CD4-positive, alpha-beta memory T cell (primary cell): Measurements from ENCODE around the gene PLEKHA6. TPM values are rescaled to one million over a fixed set of nuclear protein-coding genes. Genes with fewer than 3 reads are reported as not detected.

Source experiments
- CTCF ChIA-PET: fragments of 350-600 bp; sonication (Branson Sonifier 250); formaldehyde crosslinking; loops from one replicate; lab custom pipeline; 2021; ENCODE audit warnings: inconsistent platforms; ENCODE audit not compliant: partially characterized antibody; lab: Charles Lee
- POLR2A ChIA-PET: fragments of 350-600 bp; sonication (Branson Sonifier 250); formaldehyde crosslinking; loops from one replicate; lab custom pipeline; 2021; ENCODE audit not compliant: partially characterized antibody; lab: Charles Lee
- DNase-seq, 5 donors: peaks; one replicate each; pipeline versions ENCODE4 v3.0.0 to v3.0.0-alpha.2; 2020 to 2022; ENCODE audit warnings: mixed read lengths in 1 of 5
- H3K27ac ChIP-seq: one replicate; pipeline ENCODE4 v1.7.0; 2013; ENCODE audit warnings: low read depth, low read length
- H3K27me3 ChIP-seq: 2 replicates; pipeline ENCODE4 v1.7.0; 2013; ENCODE audit warnings: mild to moderate bottlenecking, low read length, moderate library complexity; ENCODE audit not compliant: insufficient read depth
- H3K36me3 ChIP-seq: 2 replicates; pipeline ENCODE4 v1.7.0; 2013; ENCODE audit warnings: mild to moderate bottlenecking, low read length, moderate library complexity; ENCODE audit not compliant: insufficient read depth
- H3K4me1 ChIP-seq: 2 replicates; pipeline ENCODE4 v1.7.0; 2013; ENCODE audit warnings: mild to moderate bottlenecking, low read length, moderate library complexity; ENCODE audit not compliant: insufficient read depth
- H3K4me3 ChIP-seq, 2 donors: one replicate each; pipeline ENCODE4 v1.7.0; 2013; ENCODE audit warnings: low read length in 2 of 2, mild to moderate bottlenecking in 1 of 2
- H3K9me3 ChIP-seq, 2 donors: one replicate each; pipeline ENCODE4 v1.7.0; 2013; ENCODE audit warnings: low read length in 2 of 2, control low read depth in 1 of 2; ENCODE audit not compliant: control insufficient read depth in 1 of 2
- H3K27ac Mint-ChIP-seq, 7 donors: one replicate each; pipeline ENCODE4 v1.8.0; 2020 to 2021; ENCODE audit warnings: mixed read lengths in 7 of 7, mild to moderate bottlenecking in 6 of 7, inconsistent platforms in 3 of 7, moderate library complexity in 3 of 7
- H3K27me3 Mint-ChIP-seq, 2 donors: one replicate each; pipeline ENCODE4 v1.8.0; 2020 to 2021; ENCODE audit warnings: mixed read lengths in 2 of 2
- H3K36me3 Mint-ChIP-seq, 2 donors: one replicate each; pipeline ENCODE4 v1.8.0; 2020 to 2021; ENCODE audit warnings: mixed read lengths in 2 of 2, inconsistent platforms in 1 of 2, mild to moderate bottlenecking in 1 of 2
- H3K4me1 Mint-ChIP-seq, 4 donors: one replicate each; pipeline ENCODE4 v1.8.0; 2020 to 2021; ENCODE audit warnings: mixed read lengths in 4 of 4, mild to moderate bottlenecking in 1 of 4
- H3K4me3 Mint-ChIP-seq, 8 donors: one replicate each; pipeline ENCODE4 v1.8.0; 2020 to 2021; ENCODE audit warnings: mixed read lengths in 8 of 8, mild to moderate bottlenecking in 7 of 8, moderate library complexity in 6 of 8, inconsistent platforms in 3 of 8
- H3K9me3 Mint-ChIP-seq, 8 donors: one replicate each; pipeline ENCODE4 v1.8.0; 2020 to 2021; ENCODE audit warnings: mixed read lengths in 8 of 8, mild to moderate bottlenecking in 5 of 8, inconsistent platforms in 3 of 8, moderate library complexity in 1 of 8
- intact Hi-C: fragments of 100-400 bp; cut with micrococcal nuclease; formaldehyde crosslinking; loops from one replicate; pipeline ENCODE4 v1.15.1; 2023
- polyA plus RNA-seq, 2 donors: library from polyadenylated mRNA; unstranded; fragments of 300-500 nt; fragmentation: Illumina TruSeq; gene quantifications; one replicate each; pipeline ENCODE4 v1.2.3, GENCODE V29; 2021
- total RNA-seq, 2 experiments: library from RNA; stranded (reverse); gene quantifications; one replicate each; pipeline ENCODE4 v1.2.3, GENCODE V29; 2021

PLEKHA6 gene
- total and polyA plus RNA-seq, 4 experiments from 2014 or later, result 0.15 to 0.89 (median 0.52) TPM; not detected in 1

GRCh38 chr1:204263254-204263910, 96.3 kb downstream of the PLEKHA6 start:
- no peak for DNase-seq
- CTCF ChIA-PET, result interaction anchor here (1.3 kb wide), 1 partner anchor 9 kb away, joined by 3 read pairs; no protein-coding TSS in a partner anchor
- Mint-ChIP-seq H3K4me3 (no peak overlapping the region), H3K27me3 (peaks cover 0 to 4% of the 10 kb centered on the region in 2 donors), H3K9me3 (no peaks in the 10 kb centered on the region), H3K4me1 (no peaks in the 10 kb centered on the region), H3K27ac (peak overlapping the region in 2 of 7 donors; percentile 38 to 41), H3K36me3 (no peaks in the 10 kb centered on the region)
- no peak overlapping the region for H3K4me3 ChIP-seq
- H3K4me1 ChIP-seq, result no peaks in the 10 kb centered on the region
- no peaks in the 10 kb centered on the region for H3K9me3 ChIP-seq
- POLR2A ChIA-PET, result no interaction called here
- peaks cover 6% of the 10 kb centered on the region for H3K27me3 ChIP-seq
- intact Hi-C loops, result no loop called here
- no peaks in the 10 kb centered on the region for H3K36me3 ChIP-seq
- no peak overlapping the region for H3K27ac ChIP-seq

GRCh38 chr1:204262506-204263253, 97.0 kb downstream of the PLEKHA6 start:
- intact Hi-C loops, result no loop called here
- CTCF ChIA-PET, result interaction anchor here (1.3 kb wide), 1 partner anchor 8 kb away, joined by 3 read pairs; no protein-coding TSS in a partner anchor

GRCh38 chr1:204261746-204262505, 97.8 kb downstream of the PLEKHA6 start:
- Histone ChIP-seq H3K27ac (no peak overlapping the region), H3K9me3 (no peaks in the 10 kb centered on the region), H3K4me1 (no peaks in the 10 kb centered on the region), H3K36me3 (no peaks in the 10 kb centered on the region), H3K4me3 (no peak overlapping the region), H3K27me3 (peaks cover 1% of the 10 kb centered on the region)
- Mint-ChIP-seq H3K36me3 (no peaks in the 10 kb centered on the region), H3K4me3 (no peak overlapping the region), H3K27me3 (no peaks in the 10 kb centered on the region), H3K9me3 (no peaks in the 10 kb centered on the region), H3K4me1 (no peaks in the 10 kb centered on the region), H3K27ac (no peak overlapping the region)
- ChIA-PET CTCF (interaction anchor here (0.7 to 1.0 kb wide), 2 partner anchors 55 to 101 kb away, joined by 4 read pairs; no protein-coding TSS in a partner anchor), POLR2A (no interaction called here)
- no peak for DNase-seq
- intact Hi-C loops, result no loop called here

More at GRCh38 chr1:204262506-204263253, 97.0 kb downstream of the PLEKHA6 start:
- no peak overlapping the region for H3K4me3 Mint-ChIP-seq
- H3K4me1 Mint-ChIP-seq, result no peaks in the 10 kb centered on the region
- Histone ChIP-seq H3K36me3 (no peaks in the 10 kb centered on the region), H3K4me1 (no peaks in the 10 kb centered on the region), H3K4me3 (no peak overlapping the region), H3K27me3 (peaks cover 6% of the 10 kb centered on the region), H3K27ac (no peak overlapping the region), H3K9me3 (no peaks in the 10 kb centered on the region)
- peaks cover 0 to 4% of the 10 kb centered on the region in 2 donors for H3K27me3 Mint-ChIP-seq
- DNase-seq, result no peak
- POLR2A ChIA-PET, result no interaction called here
- H3K36me3 Mint-ChIP-seq, result no peaks in the 10 kb centered on the region
- H3K9me3 Mint-ChIP-seq, result no peaks in the 10 kb centered on the region
- H3K27ac Mint-ChIP-seq, result no peak overlapping the region

- no peaks in the 10 kb centered on the region for H3K36me3 Mint-ChIP-seq
- ChIA-PET CTCF (interaction anchor here (0.7 to 1.0 kb wide), 2 partner anchors 54 to 102 kb away, joined by 4 read pairs; no protein-coding TSS in a partner anchor), POLR2A (no interaction called here)
- no peak overlapping the region for H3K4me3 Mint-ChIP-seq
- H3K27ac Mint-ChIP-seq, result no peak overlapping the region
- Histone ChIP-seq H3K9me3 (no peaks in the 10 kb centered on the region), H3K27me3 (no peaks in the 10 kb centered on the region), H3K4me1 (no peaks in the 10 kb centered on the region), H3K36me3 (no peaks in the 10 kb centered on the region), H3K4me3 (no peak overlapping the region), H3K27ac (no peak overlapping the region)
- no peaks in the 10 kb centered on the region for H3K27me3 Mint-ChIP-seq
- no peak for DNase-seq
- intact Hi-C loops, result no loop called here
- no peaks in the 10 kb centered on the region for H3K9me3 Mint-ChIP-seq
- no peaks in the 10 kb centered on the region for H3K4me1 Mint-ChIP-seq
These were observed 98.5 kb downstream of the PLEKHA6 start for GRCh38 chr1:204261266-204261665.

GRCh38 chr1:204260601-204261197, 99.0 kb downstream of the PLEKHA6 start:
- POLR2A ChIA-PET, result no interaction called here
- Mint-ChIP-seq H3K9me3 (no peaks in the 10 kb centered on the region), H3K27me3 (no peaks in the 10 kb centered on the region), H3K4me3 (no peak overlapping the region), H3K4me1 (no peaks in the 10 kb centered on the region), H3K27ac (no peak overlapping the region), H3K36me3 (no peaks in the 10 kb centered on the region)
- CTCF ChIA-PET, result interaction anchor here (1.0 kb wide), 1 partner anchor 102 kb away, joined by 4 read pairs; no protein-coding TSS in a partner anchor
- no peak for DNase-seq
- H3K27me3 ChIP-seq, result no peaks in the 10 kb centered on the region
- H3K9me3 ChIP-seq, result no peaks in the 10 kb centered on the region
- H3K4me3 ChIP-seq, result no peak overlapping the region
- no peak overlapping the region for H3K27ac ChIP-seq
- intact Hi-C loops, result no loop called here
- H3K36me3 ChIP-seq, result no peaks in the 10 kb centered on the region
- H3K4me1 ChIP-seq, result no peaks in the 10 kb centered on the region

- no peaks in the 10 kb centered on the region for H3K4me1 ChIP-seq
- H3K27ac ChIP-seq, result no peak overlapping the region
- ChIA-PET CTCF (interaction anchor here (2.4 kb wide), 1 partner anchor 104 kb away, joined by 14 read pairs; no protein-coding TSS in a partner anchor), POLR2A (no interaction called here)
- no peaks in the 10 kb centered on the region for H3K9me3 Mint-ChIP-seq
- H3K27me3 ChIP-seq, result no peaks in the 10 kb centered on the region
- no peak overlapping the region for H3K27ac Mint-ChIP-seq
- no peaks in the 10 kb centered on the region for H3K4me1 Mint-ChIP-seq
- H3K36me3 Mint-ChIP-seq, result no peaks in the 10 kb centered on the region
- no peak overlapping the region for H3K4me3 Mint-ChIP-seq
- H3K36me3 ChIP-seq, result no peaks in the 10 kb centered on the region
- DNase-seq, result no peak
- H3K9me3 ChIP-seq, result no peaks in the 10 kb centered on the region
- H3K4me3 ChIP-seq, result no peak overlapping the region
- intact Hi-C loops, result no loop called here
- peaks cover 0 to 2% of the 10 kb centered on the region in 2 donors for H3K27me3 Mint-ChIP-seq
These were observed 99.9 kb downstream of the PLEKHA6 start for GRCh38 chr1:204259782-204260181.
